Ovary (tissue), 3 donors: ENCODE data around the gene CCND3.

Experiments used
- CTCF ChIP-seq, 3 donors: fragments of 450-650 bp in 2 of 3; fragments of 200-600 bp in 1 of 3; IDR thresholded peaks; one replicate each; pipeline versions ENCODE4 v1.5.1 to v1.8.0; 2016 to 2022; ENCODE audit warnings: antibody characterized with exemption in 3 of 3, mild to moderate bottlenecking in 1 of 3
- POLR2A ChIP-seq: fragments of 450-650 bp; IDR thresholded peaks from one replicate; pipeline ENCODE4 v1.6.1; 2017; ENCODE audit warnings: antibody characterized with exemption, mild to moderate bottlenecking, moderate library complexity
- donor health status: DM: no; HTN: no; CAD: no.

- TF ChIP-seq CTCF (IDR thresholded peaks at IDR 0.05) (no peak), POLR2A (no peak)
Measured at GRCh38 chr6:41935193-41935574, 6.4 kb downstream of the CCND3 start.
